Esophagus squamous epithelium (tissue), 4 donors: ENCODE measurements around the gene CDC25C.

Source experiments
- CTCF ChIP-seq, 6 experiments: fragments of 450-650 bp in 4 of 6; fragments of 200-600 bp in 2 of 6; sonication (generic) in 2 of 6; IDR thresholded peaks; one replicate each; pipeline ENCODE4 v1.5.1; 2016 to 2019; ENCODE audit warnings: antibody characterized with exemption in 6 of 6, mild to moderate bottlenecking in 4 of 6, moderate library complexity in 4 of 6
- POLR2A ChIP-seq, 4 donors: fragments of 450-650 bp; IDR thresholded peaks; one replicate each; pipeline ENCODE4 v1.6.1; 2017; ENCODE audit warnings: antibody characterized with exemption in 4 of 4, mild to moderate bottlenecking in 4 of 4, moderate library complexity in 3 of 4

- TF ChIP-seq CTCF (IDR thresholded peaks at IDR 0.05): no peak
- no peak for TF ChIP-seq POLR2A (IDR thresholded peaks at IDR 0.05)
These were observed 90.8 kb downstream of the CDC25C start for GRCh38 chr5:138240650-138241385.
